ENCODE data around the gene MAP3K12.

GRCh38 chr12:53430116-53430515 is 69.1 kb downstream of the MAP3K12 start:
- TF ChIP-seq FOXK2 (IDR thresholded peaks at IDR 0.05) (no peak), BHLHE40 (IDR thresholded peaks at IDR 0.05; ENCODE audit: borderline replicate concordance) (no peak), L3MBTL2 (conservative IDR thresholded peaks at IDR 0.05) (no peak), SP1 (IDR thresholded peaks at IDR 0.05) (no peak), FOXM1 (IDR thresholded peaks at IDR 0.05; ENCODE audit: borderline replicate concordance) (no peak), ELF4 (IDR thresholded peaks at IDR 0.05) (no peak), CTBP1 (IDR thresholded peaks at IDR 0.05; ENCODE audit: borderline replicate concordance) (no peak), ZNF384 (IDR thresholded peaks at IDR 0.05) (no peak)
